Pancreas (tissue), 10 donors: Measurements from ENCODE around the gene SHISA7. TPM values are rescaled to one million over a fixed set of nuclear protein-coding genes. Genes with fewer than 3 reads are reported as not detected.

ENCODE experiments used
- ATAC-seq, 4 donors: fragments of 200-7000 bp; cut with Tn5 transposase; one replicate each; pipeline versions ENCODE4 v1.8.0 to v1.9.1; 2020; ENCODE audit warnings: mild to moderate bottlenecking in 4 of 4, moderate library complexity in 4 of 4
- DNase-seq, 6 donors: peaks; one replicate each; pipeline ENCODE4 v3.0.0-alpha.2; 2020
- FAIRE-seq: peaks from 2 replicates; lab custom pipeline; 2012; peaks lifted over from hg19 to GRCh38; lab: Jason Lieb, UNC
- H3K27ac ChIP-seq, 4 donors: fragments of 200-600 bp; sonication (generic); 1 replicate in 3 of 4; 2 replicates in 1 of 4; pipeline versions ENCODE4 v1.5.0 to v1.8.0; 2020
- H3K27me3 ChIP-seq, 4 donors: fragments of 200-600 bp; one replicate each; pipeline ENCODE4 v1.8.0; 2021
- H3K36me3 ChIP-seq, 3 donors: fragments of 200-600 bp; sonication (generic) in 1 of 3; one replicate each; pipeline versions ENCODE4 v1.5.0 to v1.8.0; 2020 to 2021
- H3K4me1 ChIP-seq, 3 donors: fragments of 200-600 bp; one replicate each; pipeline ENCODE4 v1.8.0; 2021
- H3K4me3 ChIP-seq, 4 donors: fragments of 200-600 bp; sonication (generic) in 2 of 4; one replicate each; pipeline versions ENCODE4 v1.5.0 to v1.8.0; 2020 to 2021
- H3K9me3 ChIP-seq, 4 donors: fragments of 200-600 bp; one replicate each; pipeline ENCODE4 v1.8.0; 2021
- CTCF ChIP-seq, 4 donors: fragments of 200-600 bp; sonication (generic) in 3 of 4; IDR thresholded peaks; one replicate each; pipeline versions ENCODE4 v1.5.0 to v1.8.0; 2021; ENCODE audit warnings: antibody characterized with exemption in 4 of 4
- WGBS, 2 donors: extraction: QIAGEN DNeasy Blood & Tissue Kit; methylation state at CpG; one replicate each; pipeline ENCODE4 v1.1.7; 2013; 5-methylcytosine and 5-hydroxymethylcytosine counted together
- intact Hi-C, 3 donors: fragments of 100-400 bp; cut with DNase I; formaldehyde crosslinking; loops; one replicate each; pipeline versions ENCODE4 v1.11.1 to v1.14.2; 2022
- polyA plus RNA-seq, 2 donors: library from polyadenylated mRNA; stranded (reverse); fragments of 200-250 nt; gene quantifications; one replicate each; pipeline ENCODE4 v1.2.3, GENCODE V29; 2013
- total RNA-seq, 6 donors: library from RNA; stranded (reverse); fragmentation: NEBNext Ultra II Directional in 4 of 6; extraction: Animal tissue kit (Norgen Biotek cat#: 25700) in 4 of 6; gene quantifications; one replicate each; pipeline versions ENCODE4 v1.2.1 to v1.2.4, GENCODE V29; 2021 to 2023
- donor health status: healthy with polysubstance abuse.
- donor health status: DM: no; HTN: no; CAD: no; lungs with moderate emphysema.
- donor health status: DM: no; HTN: no; CAD: no.
- donor health status: control.
- donor health status: control.
- donor health status: Bipolar disorder and iron deficiency.
- donor health status: DM: yes; HTN: yes; CAD: no.
- donor health status: DM: no; HTN: no; CAD: no.
- donor health status: DM: no; HTN: no; CAD: no.
- donor health status: DM: yes; HTN: yes; CAD: no.

Gene SHISA7
- total and polyA plus RNA-seq, 8 donors, result 0.04 to 0.33 (median 0.06) TPM; not detected in 3

DNA sequence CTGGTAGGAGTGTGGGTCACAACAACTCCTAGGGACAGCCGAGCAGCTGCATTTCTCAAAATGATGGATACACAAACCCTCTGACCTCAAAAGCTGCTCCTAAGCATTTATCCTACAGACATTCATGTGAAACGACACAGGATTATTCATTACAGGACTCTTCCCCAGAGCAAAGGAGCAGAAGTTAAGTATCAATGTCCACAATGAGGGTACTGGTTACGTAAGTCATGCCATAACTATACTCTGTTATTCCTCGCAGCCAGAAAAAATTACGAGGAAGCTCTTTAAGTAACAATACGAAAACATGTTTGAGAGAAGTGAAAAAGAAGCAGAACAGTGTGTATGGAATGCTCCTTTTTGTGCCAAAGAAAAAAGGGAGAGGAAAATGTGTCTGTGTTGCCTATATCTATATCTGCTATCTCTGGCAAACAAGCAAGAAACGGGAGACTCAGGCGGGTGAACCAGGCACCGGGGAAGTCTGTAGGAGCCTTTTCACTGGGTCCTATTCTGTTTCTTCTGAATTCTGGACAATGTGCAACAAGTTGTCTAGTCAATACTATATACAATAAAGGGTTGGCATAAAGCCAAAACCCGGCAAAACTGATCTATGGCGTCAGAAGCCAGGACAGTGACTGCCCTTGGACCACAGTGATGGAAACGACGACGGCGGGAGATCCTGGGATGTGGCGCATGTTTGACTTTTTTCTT, 17.0 kb upstream of the SHISA7 start:
- intact Hi-C loops, result no loop called here
- FAIRE-seq, result peak; percentile 26
- Histone ChIP-seq H3K27me3 (no peaks in the 10 kb centered on the region), H3K36me3 (no peaks in the 10 kb centered on the region), H3K27ac (peak overlapping the region in 3 of 4 donors; percentile 16 to 90 (median 86)), H3K4me3 (peak overlapping the region in 2 of 4 donors; percentile 61 to 72), H3K4me1 (peaks cover 0 to 7% (median 5%) of the 10 kb centered on the region in 3 donors), H3K9me3 (no peaks in the 10 kb centered on the region)
- 19 to 21% methylated on average over 16 of the region's 16 CpGs for WGBS, 2 donors
- no peak for ATAC-seq
- no peak for TF ChIP-seq CTCF (IDR thresholded peaks at IDR 0.05)
- peak in 1 of 6 donors; percentile 35 for DNase-seq

- no peak overlapping the region for H3K4me3 ChIP-seq
Measured at GRCh38 chr19:55459551-55459949, 16.4 kb upstream of the SHISA7 start.

DNA sequence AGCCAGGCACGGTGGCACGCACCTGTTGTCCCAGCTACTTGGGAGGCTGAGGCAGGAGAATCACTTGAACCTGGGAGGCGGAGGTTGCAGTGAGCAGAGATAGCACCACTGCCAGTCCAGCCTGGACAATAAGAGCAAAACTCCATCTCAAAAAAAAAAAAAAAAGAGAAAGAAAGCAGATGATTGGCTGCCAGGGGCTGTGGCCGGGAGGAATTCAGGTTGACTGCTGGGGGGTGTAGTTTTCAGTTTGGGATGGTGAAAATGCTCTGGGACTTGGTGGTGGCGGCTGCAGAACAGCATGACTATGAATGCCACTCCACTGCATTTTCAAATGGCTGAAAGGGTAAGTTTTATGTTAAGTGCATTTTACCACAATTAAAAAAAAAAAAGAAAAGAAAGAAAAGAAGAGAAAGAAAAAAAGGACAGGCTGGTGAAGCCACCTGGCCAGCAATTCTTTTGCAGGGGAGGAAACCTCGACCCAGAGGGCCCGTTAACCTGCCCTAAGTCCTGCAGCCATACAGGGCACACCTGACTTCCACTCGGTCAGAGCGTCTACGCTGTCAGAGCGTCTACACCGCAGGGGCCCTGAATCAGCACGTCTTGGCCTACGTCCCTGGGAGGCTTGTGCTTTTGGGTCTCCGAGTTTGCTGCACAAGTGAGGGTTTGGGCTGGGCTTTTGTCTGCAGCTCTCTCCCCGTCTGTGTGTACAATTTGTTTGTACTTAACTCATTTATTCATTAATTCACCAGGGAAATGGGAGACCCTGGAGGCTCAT, 14.8 kb upstream of the SHISA7 start:
- H3K4me1 ChIP-seq, result peaks cover 0 to 7% (median 5%) of the 10 kb centered on the region in 3 donors
- H3K27me3 ChIP-seq, result no peaks in the 10 kb centered on the region
- no peaks in the 10 kb centered on the region for H3K9me3 ChIP-seq
- H3K4me3 ChIP-seq, result no peak overlapping the region
- FAIRE-seq, result no peak
- no peak for ATAC-seq
- no peaks in the 10 kb centered on the region for H3K36me3 ChIP-seq
- no peak overlapping the region for H3K27ac ChIP-seq
- DNase-seq, result no peak
- no peak for TF ChIP-seq CTCF (IDR thresholded peaks at IDR 0.05)
- WGBS, 2 donors, result 83 to 87% methylated on average over 16 of the region's 16 CpGs
- intact Hi-C loops, result no loop called here

More at GRCh38 chr19:55459551-55459949, 16.4 kb upstream of the SHISA7 start:
- Histone ChIP-seq H3K4me1 (peaks cover 0 to 7% (median 5%) of the 10 kb centered on the region in 3 donors), H3K27me3 (no peaks in the 10 kb centered on the region), H3K9me3 (no peaks in the 10 kb centered on the region), H3K27ac (peak overlapping the region in 2 of 4 donors; percentile 16 to 90), H3K36me3 (no peaks in the 10 kb centered on the region)
- TF ChIP-seq CTCF (IDR thresholded peaks at IDR 0.05), result no peak
- WGBS, 2 donors, result 74 to 77% methylated on average over 8 of the region's 8 CpGs
- DNase-seq (no peak), ATAC-seq (no peak), FAIRE-seq (no peak)
- intact Hi-C loops, result no loop called here

GRCh38 chr19:55456347-55456746, 13.2 kb upstream of the SHISA7 start:
- FAIRE-seq (no peak), DNase-seq (peak in 1 of 6 donors; percentile 78), ATAC-seq (no peak)
- no peak overlapping the region for H3K4me3 ChIP-seq
- WGBS, 2 donors, result 74% methylated on average over 11 to 14 of the region's 14 CpGs
- no peaks in the 10 kb centered on the region for H3K9me3 ChIP-seq
- peaks cover 0 to 3% (median 0%) of the 10 kb centered on the region in 4 donors for H3K27me3 ChIP-seq
- H3K36me3 ChIP-seq, result no peaks in the 10 kb centered on the region
- intact Hi-C loops, result no loop called here
- no peak for TF ChIP-seq CTCF (IDR thresholded peaks at IDR 0.05)
- H3K27ac ChIP-seq, result no peak overlapping the region
- H3K4me1 ChIP-seq, result peaks cover 0 to 8% (median 0%) of the 10 kb centered on the region in 3 donors
